OCI-LY7 (cell line): ENCODE measurements around the gene NFX1.

Source experiments
- EZH2phosphoT487 ChIP-seq: fragments of 200-600 bp; sonication (generic); IDR thresholded peaks from 2 replicates; pipeline ENCODE4 v1.6.1; 2018; ENCODE audit warnings: low read depth, borderline replicate concordance, mild to moderate bottlenecking, mixed run types, antibody characterized with exemption, low read length, moderate library complexity, mixed read lengths
- TF ChIP-seq, protein P1 (sequence below): fragments of 200-600 bp; sonication (generic); conservative IDR thresholded peaks from 2 replicates; pipeline ENCODE4 v1.5.1; 2014; ENCODE audit warnings: mild to moderate bottlenecking, antibody characterized with exemption, low read length, moderate library complexity, mixed read lengths

DNA sequence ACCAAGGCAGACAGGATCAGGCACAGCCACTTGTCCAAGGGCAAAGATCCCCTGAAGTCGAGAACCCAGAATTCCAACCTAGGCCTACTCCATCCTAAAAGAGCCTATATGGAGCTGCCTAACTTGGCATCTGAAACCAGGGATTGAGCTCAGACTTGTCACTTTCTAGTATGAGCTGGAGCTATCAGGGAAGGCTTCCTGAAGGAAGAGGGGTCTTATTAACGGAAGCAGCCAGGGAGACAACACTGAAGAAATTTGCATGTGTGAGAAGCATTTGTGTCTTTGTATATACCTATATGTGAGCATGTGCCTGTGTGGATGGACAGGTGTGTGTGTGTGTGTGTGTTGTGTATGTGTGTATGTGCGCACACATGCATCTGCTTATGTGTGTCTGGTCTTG is 116.7 kb downstream of the NFX1 start:
- TF ChIP-seq, protein P1, sequence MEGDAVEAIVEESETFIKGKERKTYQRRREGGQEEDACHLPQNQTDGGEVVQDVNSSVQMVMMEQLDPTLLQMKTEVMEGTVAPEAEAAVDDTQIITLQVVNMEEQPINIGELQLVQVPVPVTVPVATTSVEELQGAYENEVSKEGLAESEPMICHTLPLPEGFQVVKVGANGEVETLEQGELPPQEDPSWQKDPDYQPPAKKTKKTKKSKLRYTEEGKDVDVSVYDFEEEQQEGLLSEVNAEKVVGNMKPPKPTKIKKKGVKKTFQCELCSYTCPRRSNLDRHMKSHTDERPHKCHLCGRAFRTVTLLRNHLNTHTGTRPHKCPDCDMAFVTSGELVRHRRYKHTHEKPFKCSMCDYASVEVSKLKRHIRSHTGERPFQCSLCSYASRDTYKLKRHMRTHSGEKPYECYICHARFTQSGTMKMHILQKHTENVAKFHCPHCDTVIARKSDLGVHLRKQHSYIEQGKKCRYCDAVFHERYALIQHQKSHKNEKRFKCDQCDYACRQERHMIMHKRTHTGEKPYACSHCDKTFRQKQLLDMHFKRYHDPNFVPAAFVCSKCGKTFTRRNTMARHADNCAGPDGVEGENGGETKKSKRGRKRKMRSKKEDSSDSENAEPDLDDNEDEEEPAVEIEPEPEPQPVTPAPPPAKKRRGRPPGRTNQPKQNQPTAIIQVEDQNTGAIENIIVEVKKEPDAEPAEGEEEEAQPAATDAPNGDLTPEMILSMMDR = no peak
- TF ChIP-seq EZH2phosphoT487 = no peak
